Activated CD4-positive, alpha-beta T cell treated with anti-CD3 and anti-CD28 coated beads for 1 hour (primary cell): ENCODE measurements around the gene BAIAP2.

Experiments
- DNase-seq: peaks from one replicate; pipeline ENCODE4 v3.0.0-alpha.2; 2020

The BAIAP2 gene

GRCh38 chr17:81056312-81056711, 21.4 kb downstream of the BAIAP2 start:
- no peak for DNase-seq

GRCh38 chr17:81057079-81057730, 22.3 kb downstream of the BAIAP2 start:
- no peak for DNase-seq

- no peak for DNase-seq
These were observed 22.8 kb downstream of the BAIAP2 start for GRCh38 chr17:81057777-81058176.

GRCh38 chr17:81058263-81058871, 23.4 kb downstream of the BAIAP2 start:
- DNase-seq: no peak

- DNase-seq: no peak
These were observed 24.1 kb downstream of the BAIAP2 start for GRCh38 chr17:81059026-81059425.

- DNase-seq: no peak
These were observed 25.5 kb downstream of the BAIAP2 start for GRCh38 chr17:81060416-81060815.

- no peak for DNase-seq
These were observed 26.2 kb downstream of the BAIAP2 start for GRCh38 chr17:81061027-81061735.

- no peak for DNase-seq
These were observed 27.2 kb downstream of the BAIAP2 start for GRCh38 chr17:81062014-81062780.

GRCh38 chr17:81063106-81064093, 28.4 kb downstream of the BAIAP2 start:
- DNase-seq: no peak

GRCh38 chr17:81064678-81065475, 29.9 kb downstream of the BAIAP2 start:
- no peak for DNase-seq

GRCh38 chr17:81065500-81065899, 30.5 kb downstream of the BAIAP2 start:
- no peak for DNase-seq

GRCh38 chr17:81066072-81066471, 31.1 kb downstream of the BAIAP2 start:
- DNase-seq: no peak

GRCh38 chr17:81066771-81067315, 31.9 kb downstream of the BAIAP2 start:
- no peak for DNase-seq

- no peak for DNase-seq
These were observed 32.5 kb downstream of the BAIAP2 start for GRCh38 chr17:81067391-81067811.

- DNase-seq: no peak
These were observed 33.6 kb downstream of the BAIAP2 start for GRCh38 chr17:81068411-81069134.

GRCh38 chr17:81069135-81069645, 34.2 kb downstream of the BAIAP2 start:
- no peak for DNase-seq

GRCh38 chr17:81070541-81071246, 35.7 kb downstream of the BAIAP2 start:
- no peak for DNase-seq

GRCh38 chr17:81071761-81072741, 37.1 kb downstream of the BAIAP2 start:
- no peak for DNase-seq
